Kidney epithelial cell (primary cell): Measurements from ENCODE around the gene AURKAIP1. TPM values are rescaled to one million over a fixed set of nuclear protein-coding genes. Genes with fewer than 3 reads are reported as not detected.

Source experiments
- DNase-seq: peaks from one replicate; pipeline ENCODE4 v3.0.0-alpha.2; 2010; ENCODE audit warnings: low read depth
- H3K27me3 ChIP-seq: 2 replicates; pipeline ENCODE4 v1.6.0; 2011; ENCODE audit warnings: low read length; ENCODE audit not compliant: control insufficient read depth, insufficient read depth
- H3K36me3 ChIP-seq: 2 replicates; pipeline ENCODE4 v1.5.1; 2011; ENCODE audit warnings: low read length; ENCODE audit not compliant: control insufficient read depth, insufficient read depth
- H3K4me3 ChIP-seq: 2 replicates; pipeline ENCODE4 v1.5.1; 2011; ENCODE audit warnings: low read depth, mild to moderate bottlenecking, control low read depth, low read length
- CTCF ChIP-seq: IDR thresholded peaks from 2 replicates; pipeline ENCODE4 v1.5.1; 2011; ENCODE audit warnings: mild to moderate bottlenecking, moderate library complexity, low read length, control low read depth, inconsistent platforms; ENCODE audit not compliant: insufficient read depth, poor library complexity, severe bottlenecking
- total RNA-seq: library from RNA; depleted of rRNA; stranded (reverse); fragments of >200 nt; gene quantifications from 2 replicates; pipeline ENCODE4 v1.2.3, GENCODE V29; 2015

Gene AURKAIP1
- total RNA-seq, 1 donor from 2014 or later, result 201 TPM

- no peak for DNase-seq
- Histone ChIP-seq H3K36me3 (no peaks in the 10 kb centered on the region), H3K27me3 (peaks cover 2% of the 10 kb centered on the region), H3K4me3 (no peak within 1 kb of the TSS)
- TF ChIP-seq CTCF, result no peak
These were observed 43.7 kb downstream of the AURKAIP1 start, which contains the start of gene TAS1R3 for GRCh38 chr1:1331068-1331965. Gene TAS1R3 (plus strand): TSS chr1:1331280. CDS start chr1:1331346, 66 bp downstream.

GRCh38 chr1:1330366-1331067 lies 44.5 kb downstream of the AURKAIP1 start:
- no peak for TF ChIP-seq CTCF
- Histone ChIP-seq H3K4me3 (no peak overlapping the region), H3K36me3 (no peaks in the 10 kb centered on the region)

GRCh38 chr1:1329304-1330210 lies 45.5 kb downstream of the AURKAIP1 start:
- Histone ChIP-seq H3K4me3 (no peak overlapping the region), H3K36me3 (no peaks in the 10 kb centered on the region), H3K27me3 (peaks cover 2% of the 10 kb centered on the region)
- no peak for TF ChIP-seq CTCF
- DNase-seq, result no peak

More at GRCh38 chr1:1330366-1331067, 44.5 kb downstream of the AURKAIP1 start:
- no peak for DNase-seq
- peaks cover 2% of the 10 kb centered on the region for H3K27me3 ChIP-seq

GRCh38 chr1:1328254-1328653 lies 46.8 kb downstream of the AURKAIP1 start:
- DNase-seq, result no peak
- H3K27me3 ChIP-seq, result peaks cover 2% of the 10 kb centered on the region
- H3K4me3 ChIP-seq, result no peak overlapping the region
- TF ChIP-seq CTCF, result no peak
- no peaks in the 10 kb centered on the region for H3K36me3 ChIP-seq

- Histone ChIP-seq H3K27me3 (peaks cover 2% of the 10 kb centered on the region), H3K36me3 (no peaks in the 10 kb centered on the region), H3K4me3 (no peak overlapping the region)
- no peak for TF ChIP-seq CTCF
- no peak for DNase-seq
These were observed 47.7 kb downstream of the AURKAIP1 start for GRCh38 chr1:1327291-1327690.
